MG63 (cell line): ENCODE measurements around the gene FPGT. TPM values are rescaled to one million over a fixed set of nuclear protein-coding genes. Genes with fewer than 3 reads are reported as not detected.
"Not testable (repeated sequence)": the region's sequence is repeated elsewhere in the genome, so short reads cannot be mapped to it uniquely, and the experiment has no call there.

Experiments used
- DNase-seq: peaks from one replicate; pipeline ENCODE4 v3.0.0-alpha.2; 2020
- H3K27me3 ChIP-seq: fragments of 250-450 bp; sonication (Bioruptor Pico); 2 replicates; pipeline ENCODE4 v1.5.1; 2020; ENCODE audit warnings: mild to moderate bottlenecking, moderate library complexity
- H3K36me3 ChIP-seq: fragments of 250-450 bp; sonication (Bioruptor Pico); 2 replicates; pipeline ENCODE4 v1.5.1; 2020; ENCODE audit warnings: mild to moderate bottlenecking, moderate library complexity
- H3K4me3 ChIP-seq: fragments of 250-450 bp; sonication (Bioruptor Pico); 2 replicates; pipeline ENCODE4 v1.5.1; 2020; ENCODE audit warnings: mild to moderate bottlenecking, moderate library complexity
- H3K9me3 ChIP-seq: fragments of 250-450 bp; sonication (Bioruptor Pico); 2 replicates; pipeline ENCODE4 v1.5.1; 2020; ENCODE audit warnings: mild to moderate bottlenecking, moderate library complexity
- total RNA-seq: library from RNA; depleted of rRNA; stranded (reverse); fragments of >200 nt; shearing (Covaris generic); gene quantifications from 2 replicates; pipeline ENCODE4 v1.2.3, GENCODE V29; 2014; ENCODE audit warnings: low replicate concordance; rRNA removed

Gene FPGT
- total RNA-seq, 1 experiment from 2014 or later, result 14.2 TPM

DNA sequence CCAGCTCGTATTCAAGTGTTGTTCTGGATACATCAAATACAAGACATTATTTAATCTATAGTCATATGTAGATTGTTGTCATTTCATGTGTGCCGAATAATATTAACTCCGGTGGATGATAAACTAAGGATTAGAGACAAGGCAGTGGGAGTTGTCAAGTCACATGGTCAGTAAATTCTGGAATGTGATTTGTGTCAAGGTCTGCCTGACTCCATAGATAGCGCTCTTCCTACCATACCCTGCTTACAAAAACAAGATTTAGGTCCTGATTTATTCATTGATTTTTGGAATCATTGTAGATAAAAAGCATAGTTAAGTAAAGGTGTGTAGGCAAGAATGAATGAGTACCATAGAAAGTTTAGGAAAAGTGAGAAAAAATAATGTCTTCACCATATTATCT is 39.7 kb downstream of the FPGT start:
- no peak for DNase-seq
- peaks cover 2% of the 10 kb centered on the region; the same call in 1 of the 2 replicates for H3K27me3 ChIP-seq
- H3K36me3 ChIP-seq, result no peaks in the 10 kb centered on the region
- H3K4me3 ChIP-seq, result no peak overlapping the region
- H3K9me3 ChIP-seq, result no peaks in the 10 kb centered on the region

DNA sequence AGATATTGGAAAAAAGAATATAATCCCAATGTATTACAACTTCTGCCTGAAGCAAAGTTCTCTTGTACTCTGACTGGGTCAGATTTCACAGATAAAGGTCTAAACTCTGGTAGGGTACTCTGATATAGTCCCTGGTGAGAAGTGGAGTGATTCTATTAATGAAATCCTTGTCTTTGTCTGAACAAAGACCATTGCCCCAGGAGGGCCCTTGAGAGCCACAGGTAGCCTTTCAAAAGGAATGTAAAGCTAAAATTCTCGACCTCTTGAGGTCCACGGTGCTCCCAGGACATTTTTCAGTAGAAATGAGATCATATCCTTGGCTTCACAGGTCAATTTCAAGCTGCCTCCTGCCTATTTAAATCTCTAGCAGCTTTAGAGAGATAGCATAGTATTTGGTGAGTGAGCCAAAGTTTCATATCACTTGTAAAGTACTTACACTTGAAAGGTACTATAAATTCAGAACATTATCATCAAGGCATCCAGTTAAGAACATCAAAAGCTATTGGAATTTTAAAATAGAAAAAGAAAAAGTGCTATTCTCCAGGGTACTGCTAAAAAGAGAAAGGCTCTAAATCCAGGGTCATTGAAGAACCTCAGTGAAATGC is 47.2 kb downstream of the FPGT start:
- Histone ChIP-seq H3K36me3 (no peaks in the 10 kb centered on the region), H3K9me3 (no peaks in the 10 kb centered on the region), H3K4me3 (no peak overlapping the region), H3K27me3 (no peaks in the 10 kb centered on the region)
- DNase-seq, result no peak

DNA sequence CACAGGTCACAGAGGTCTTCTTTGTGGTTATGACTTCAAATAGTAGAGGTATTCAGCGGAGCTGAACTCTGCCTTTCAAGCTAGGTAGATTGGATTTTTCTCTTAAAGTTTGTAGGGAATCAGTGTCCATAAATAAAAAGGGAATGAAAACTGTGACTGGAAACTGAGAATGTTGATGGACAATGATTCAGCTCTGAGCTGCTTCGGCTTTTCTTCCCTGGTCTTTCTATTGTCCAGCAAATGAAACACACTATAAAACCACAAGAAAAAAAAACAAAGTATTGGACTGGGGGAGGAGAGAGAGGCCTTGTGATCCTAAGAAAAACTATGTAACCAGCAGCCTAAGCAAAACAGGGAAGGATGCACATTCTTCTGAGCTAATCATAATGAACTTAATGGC is 48.3 kb downstream of the FPGT start:
- no peak overlapping the region for H3K4me3 ChIP-seq
- no peak for DNase-seq
- no peaks in the 10 kb centered on the region for H3K9me3 ChIP-seq
- no peaks in the 10 kb centered on the region for H3K27me3 ChIP-seq
- no peaks in the 10 kb centered on the region for H3K36me3 ChIP-seq

DNA sequence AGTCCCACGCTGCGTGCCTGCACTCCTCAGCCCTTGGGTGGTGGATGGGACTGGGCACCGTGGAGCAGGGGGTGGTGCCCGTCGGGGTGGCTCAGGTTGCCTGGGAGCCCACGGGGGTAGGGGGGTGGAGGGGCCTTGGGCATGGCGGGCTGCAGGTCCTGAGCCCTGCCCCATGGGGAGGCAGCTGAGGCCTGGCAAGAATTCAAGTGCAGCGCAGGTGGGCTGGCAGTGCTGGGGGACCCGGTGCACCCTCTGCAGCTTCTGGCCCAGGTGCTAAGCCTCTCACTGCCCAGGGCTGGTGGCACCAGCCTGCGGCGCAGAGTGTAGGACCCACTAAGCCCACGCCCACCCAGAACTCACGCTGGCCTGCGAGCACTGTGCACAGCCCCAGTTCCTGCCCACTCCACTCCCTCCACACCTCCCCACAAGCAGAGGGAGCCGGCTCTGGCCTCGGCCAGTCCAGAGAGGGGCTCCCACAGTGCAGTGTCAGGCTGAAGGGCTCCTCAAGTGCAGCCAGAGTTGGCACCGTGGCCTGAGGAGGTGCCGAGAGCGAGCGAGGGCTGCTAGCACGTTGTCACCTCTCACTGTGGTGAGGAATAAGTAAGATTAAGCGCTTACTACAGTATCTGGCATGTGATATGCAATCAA is 50.0 kb downstream of the FPGT start:
- Histone ChIP-seq H3K36me3 (no peaks in the 10 kb centered on the region), H3K4me3 (no peak overlapping the region), H3K27me3 (no peaks in the 10 kb centered on the region), H3K9me3 (no peaks in the 10 kb centered on the region)
- no peak for DNase-seq

DNA sequence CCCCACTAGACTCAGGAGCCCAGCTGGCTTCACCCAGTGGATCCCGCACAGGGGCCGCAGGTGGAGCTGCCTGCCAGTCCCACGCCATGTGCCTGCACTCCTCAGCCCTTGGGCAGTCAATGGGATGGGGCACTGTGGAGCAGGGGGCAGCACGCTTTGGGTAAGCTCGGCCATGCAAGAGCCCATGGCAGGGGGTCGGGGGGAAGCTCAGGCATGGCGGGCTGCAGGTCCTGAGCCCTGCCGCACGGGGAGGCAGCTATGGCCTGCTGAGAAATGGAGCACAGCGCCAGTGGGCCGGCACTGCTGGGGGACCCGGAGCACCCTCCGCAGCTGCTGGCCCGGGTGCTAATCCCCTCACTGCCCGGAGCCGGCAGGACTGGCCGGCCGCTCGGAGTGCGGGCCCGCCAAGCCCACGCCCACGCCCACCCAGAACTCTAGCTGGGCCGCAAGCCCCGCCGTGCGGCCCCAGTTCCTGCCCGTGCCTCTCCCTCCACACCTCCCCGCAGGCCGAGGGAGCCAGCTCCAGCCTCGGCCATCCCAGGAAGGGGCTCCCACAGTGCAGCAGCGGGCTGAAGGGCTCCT is 55.3 kb downstream of the FPGT start:
- H3K36me3 ChIP-seq, H3K4me3 ChIP-seq, H3K27me3 ChIP-seq, H3K9me3 ChIP-seq, DNase-seq: not testable (repeated sequence)

Other genes starting within 250 kb of the FPGT start
- 0.12 and 0.16 TPM in 2 replicates for gene LRRIQ3, start 66 bp upstream of the FPGT start, total RNA-seq
- not detected in 2 replicates for gene TNNI3K, start 37.1 kb downstream of the FPGT start, total RNA-seq